ENCODE measurements around the gene ELF4.
A peak's percentile ranks its signal among the peaks of the same experiment; 100 is the strongest.

ELF4 gene

GRCh38 chrX:130114141-130114588 lies 3.9 kb upstream of the ELF4 start:
- no peak for DNase-seq (ENCODE audit: low read depth)

GRCh38 chrX:130111220-130112154 lies 1.2 kb upstream of the ELF4 start:
- no peak for DNase-seq (ENCODE audit: low read depth)

- DNase-seq (ENCODE audit: low read depth): no peak
These were observed 593 bp downstream of the ELF4 start for GRCh38 chrX:130109429-130110378.

GRCh38 chrX:130108647-130109428 lies 1.5 kb downstream of the ELF4 start:
- peak; percentile 32 for DNase-seq (ENCODE audit: low read depth)

GRCh38 chrX:130106071-130106470 lies 4.2 kb downstream of the ELF4 start:
- peak; percentile 38 for DNase-seq (ENCODE audit: low read depth)

- peak; percentile 62 for DNase-seq (ENCODE audit: low read depth)
These were observed 5.1 kb downstream of the ELF4 start for GRCh38 chrX:130105244-130105643.

GRCh38 chrX:130103605-130104004 lies 6.7 kb downstream of the ELF4 start:
- DNase-seq (ENCODE audit: low read depth): no peak

- no peak for DNase-seq (ENCODE audit: low read depth)
These were observed 10.1 kb downstream of the ELF4 start for GRCh38 chrX:130100180-130100579.

GRCh38 chrX:130098210-130098552 lies 12.1 kb downstream of the ELF4 start:
- no peak for DNase-seq (ENCODE audit: low read depth)

- peak; percentile 36 for DNase-seq (ENCODE audit: low read depth)
These were observed 12.6 kb downstream of the ELF4 start for GRCh38 chrX:130097507-130098209.

GRCh38 chrX:130095249-130096030 lies 14.9 kb downstream of the ELF4 start:
- no peak for DNase-seq (ENCODE audit: low read depth)

GRCh38 chrX:130094696-130095095 lies 15.6 kb downstream of the ELF4 start:
- DNase-seq (ENCODE audit: low read depth): no peak

- no peak for DNase-seq (ENCODE audit: low read depth)
These were observed 17.0 kb downstream of the ELF4 start for GRCh38 chrX:130093271-130093670.

GRCh38 chrX:130091980-130092522 lies 18.2 kb downstream of the ELF4 start:
- no peak for DNase-seq (ENCODE audit: low read depth)

GRCh38 chrX:130090364-130090763 lies 19.9 kb downstream of the ELF4 start:
- no peak for DNase-seq (ENCODE audit: low read depth)

- no peak for DNase-seq (ENCODE audit: low read depth)
These were observed 23.7 kb downstream of the ELF4 start for GRCh38 chrX:130086447-130087206.

GRCh38 chrX:130085551-130086446 lies 24.5 kb downstream of the ELF4 start:
- peak; percentile 54 for DNase-seq (ENCODE audit: low read depth)

- DNase-seq (ENCODE audit: low read depth): no peak
These were observed 25.6 kb downstream of the ELF4 start for GRCh38 chrX:130084631-130085237.
